ENCODE data around the gene FOXG1.
A peak's percentile ranks its signal among the peaks of the same experiment; 100 is the strongest.

Gene FOXG1

DNA sequence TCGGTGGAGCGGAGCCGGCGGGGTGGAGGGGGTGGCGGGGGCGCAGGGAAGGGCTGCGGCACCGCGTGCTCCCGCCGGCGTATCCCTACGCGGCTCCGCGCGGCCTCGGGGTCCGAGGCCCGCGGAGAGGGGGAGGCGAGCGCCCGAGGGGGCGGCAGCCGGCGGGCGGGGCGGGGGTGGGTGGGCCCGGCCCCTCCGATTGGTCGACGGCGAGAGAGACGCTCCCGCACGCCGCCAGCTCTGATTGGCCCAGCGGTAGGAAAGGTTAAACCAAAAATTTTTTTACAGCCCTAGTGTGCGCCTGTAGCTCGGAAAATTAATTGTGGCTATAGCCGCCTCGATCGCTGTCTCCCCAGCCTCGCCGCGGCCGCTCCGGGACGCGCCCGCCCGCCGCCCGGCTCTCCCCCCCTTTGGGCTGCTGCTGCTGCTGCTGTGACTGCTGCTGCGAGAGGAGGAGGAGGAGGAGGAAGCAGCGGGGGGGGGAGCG is at the start of gene FOXG1:
Gene FOXG1, plus strand, starts transcription at position 319 of the 487 bp plus-strand sequence. CDS start 493 bp downstream, outside the sequence.
- no peak for DNase-seq

DNA sequence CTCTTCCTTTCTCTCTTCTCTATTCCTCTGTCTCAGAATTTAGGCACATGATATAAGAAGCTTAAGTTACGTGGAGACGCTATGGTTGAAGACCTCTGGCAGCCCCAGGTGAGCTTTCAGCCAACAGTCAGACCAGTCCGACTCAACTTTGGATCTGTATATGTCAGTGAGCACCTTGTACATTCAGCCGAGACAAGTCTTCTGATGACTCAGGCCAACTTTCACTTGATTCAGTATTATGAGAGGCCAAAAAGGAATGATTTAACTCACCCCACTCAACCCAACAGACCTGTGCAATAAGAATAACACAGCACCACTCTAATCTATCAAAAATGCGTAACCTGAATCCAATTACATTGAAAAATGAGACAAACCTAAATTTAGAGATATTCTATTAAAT is 47.5 kb upstream of the FOXG1 start:
- DNase-seq = no peak

DNA sequence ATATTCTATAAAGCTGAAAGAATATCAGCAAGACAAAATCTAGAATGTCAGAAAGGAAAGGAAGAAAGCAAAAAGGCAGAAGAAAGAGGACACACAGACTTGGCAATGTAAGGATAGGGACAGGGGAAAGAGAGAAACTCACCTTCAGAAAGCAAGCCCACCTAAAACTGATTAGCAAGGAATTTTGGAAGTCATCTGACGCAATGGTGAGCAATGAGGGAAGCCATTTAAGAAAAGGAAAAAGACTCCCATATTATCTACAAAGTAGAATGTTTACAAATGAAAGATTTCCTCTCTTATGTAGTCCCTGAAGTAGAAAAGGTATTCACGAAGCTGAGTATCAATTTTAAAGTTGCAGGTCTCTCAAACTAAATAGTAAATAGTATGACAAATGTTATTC is 35.2 kb upstream of the FOXG1 start:
- no peak for DNase-seq

DNA sequence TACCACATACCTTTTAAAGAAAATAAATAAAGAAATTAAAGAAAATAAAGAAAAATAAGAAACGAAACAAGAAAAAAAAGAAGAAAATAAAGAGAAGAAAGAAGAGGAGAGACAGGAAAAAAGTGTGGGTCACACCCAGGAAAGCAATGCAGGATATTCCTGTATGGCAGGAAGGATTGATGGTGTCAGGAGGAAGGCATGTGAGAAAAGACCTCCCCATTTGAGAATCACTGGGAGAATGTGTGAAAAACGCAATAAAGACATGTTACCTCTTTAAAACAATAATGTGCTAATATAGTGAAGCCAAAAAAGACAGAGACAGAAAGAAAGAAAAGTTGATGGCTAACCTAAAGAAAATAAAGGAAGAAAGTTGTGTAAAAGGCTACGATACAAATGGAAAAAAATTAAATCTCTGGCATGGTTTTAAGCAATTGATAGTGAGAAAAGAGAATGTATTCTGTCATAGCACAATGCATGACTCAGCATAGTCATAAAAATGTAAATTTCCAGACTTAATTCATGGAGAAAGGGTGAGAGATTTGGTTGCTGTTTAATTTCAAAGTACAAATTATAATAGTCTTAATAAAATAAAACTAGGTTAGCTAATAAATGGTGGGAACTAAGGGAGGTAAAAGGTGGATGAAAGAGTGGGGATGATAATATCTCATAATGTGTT is 24.3 kb upstream of the FOXG1 start:
- DNase-seq = no peak

DNA sequence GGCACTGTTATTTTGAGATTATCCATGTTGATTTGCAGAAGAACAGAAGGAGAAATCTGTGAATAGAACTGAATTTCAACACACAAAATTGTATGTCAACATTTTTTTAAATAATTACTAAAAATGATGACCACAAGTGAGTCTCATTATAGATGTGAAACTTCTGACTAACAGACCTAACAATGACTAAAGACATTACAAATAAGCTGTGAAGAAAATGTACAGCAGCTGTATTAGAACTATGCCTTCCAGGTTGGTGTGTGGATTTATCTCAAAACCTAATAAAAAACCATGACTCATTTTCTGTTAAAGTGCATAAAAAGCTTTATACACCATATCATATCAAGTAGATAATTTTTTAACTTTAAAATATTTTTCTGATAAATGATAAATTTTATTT is 22.5 kb upstream of the FOXG1 start:
- no peak for DNase-seq

DNA sequence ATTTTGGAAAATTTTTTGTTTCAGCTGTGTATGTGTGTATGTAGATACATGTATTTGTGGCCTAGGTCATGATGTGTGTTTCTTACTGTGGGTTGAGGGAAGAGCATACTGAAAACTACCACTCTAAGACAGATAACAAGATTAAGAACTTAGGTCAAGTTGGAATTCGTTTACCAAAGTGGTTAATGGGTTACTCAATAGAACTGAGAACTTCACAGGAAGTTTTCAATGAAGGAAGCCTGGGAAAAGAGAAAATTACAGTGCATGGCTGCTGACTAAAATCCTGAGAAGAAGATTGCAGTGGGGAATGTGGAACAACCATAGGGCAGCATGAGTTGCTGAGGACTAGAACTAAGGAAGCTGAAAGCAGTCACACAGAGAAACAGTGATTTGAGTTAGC is 21.4 kb upstream of the FOXG1 start:
- DNase-seq = no peak

DNA sequence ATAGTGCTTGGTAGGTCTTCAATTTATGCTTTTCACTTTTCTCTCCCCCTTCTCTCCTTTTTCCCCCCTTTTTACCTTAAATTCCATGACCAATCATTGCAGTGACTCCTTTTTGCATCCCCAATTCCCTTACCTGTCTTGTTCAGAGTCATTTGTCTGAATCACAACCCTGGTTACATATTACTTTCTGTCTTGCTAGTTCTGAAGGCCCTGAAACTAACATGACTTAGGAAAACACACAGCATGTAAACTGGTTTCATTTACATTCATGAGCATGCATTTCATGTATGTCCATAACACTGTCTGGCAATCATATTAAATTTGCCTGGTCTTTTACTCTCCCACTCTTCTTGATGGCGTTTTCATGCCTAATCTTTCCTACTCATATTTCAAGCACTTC is 20.3 kb upstream of the FOXG1 start:
- no peak for DNase-seq

DNA sequence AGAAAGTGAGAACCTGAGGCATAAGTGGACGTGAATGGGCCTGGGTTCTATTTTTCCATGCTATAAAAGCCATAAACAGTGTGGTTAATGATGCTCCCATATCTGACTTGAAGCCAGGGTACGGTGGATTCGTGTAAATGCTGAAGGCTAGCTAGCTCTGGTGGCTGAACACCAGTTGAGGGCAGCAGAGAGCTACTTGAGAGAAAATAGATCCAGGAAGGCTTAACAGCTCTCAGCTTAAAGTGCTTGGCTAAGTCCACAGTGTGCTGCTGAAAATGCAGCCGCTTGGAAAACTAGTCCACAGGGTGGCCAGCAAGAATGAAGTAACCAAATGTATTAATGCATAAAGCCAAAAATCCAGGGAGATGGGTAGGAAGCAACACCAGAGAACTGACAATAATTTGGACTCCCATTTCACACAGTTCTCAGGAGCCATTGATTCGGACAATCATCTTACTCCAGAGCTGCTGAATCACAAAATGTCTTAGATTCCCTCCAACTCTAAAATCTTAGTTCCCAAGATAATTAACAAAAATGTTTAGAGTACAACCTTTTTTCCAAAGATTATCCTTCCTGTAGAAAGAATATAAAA is 15.0 kb upstream of the FOXG1 start:
- DNase-seq = peak in 1 of 2 donors; percentile 11

DNA sequence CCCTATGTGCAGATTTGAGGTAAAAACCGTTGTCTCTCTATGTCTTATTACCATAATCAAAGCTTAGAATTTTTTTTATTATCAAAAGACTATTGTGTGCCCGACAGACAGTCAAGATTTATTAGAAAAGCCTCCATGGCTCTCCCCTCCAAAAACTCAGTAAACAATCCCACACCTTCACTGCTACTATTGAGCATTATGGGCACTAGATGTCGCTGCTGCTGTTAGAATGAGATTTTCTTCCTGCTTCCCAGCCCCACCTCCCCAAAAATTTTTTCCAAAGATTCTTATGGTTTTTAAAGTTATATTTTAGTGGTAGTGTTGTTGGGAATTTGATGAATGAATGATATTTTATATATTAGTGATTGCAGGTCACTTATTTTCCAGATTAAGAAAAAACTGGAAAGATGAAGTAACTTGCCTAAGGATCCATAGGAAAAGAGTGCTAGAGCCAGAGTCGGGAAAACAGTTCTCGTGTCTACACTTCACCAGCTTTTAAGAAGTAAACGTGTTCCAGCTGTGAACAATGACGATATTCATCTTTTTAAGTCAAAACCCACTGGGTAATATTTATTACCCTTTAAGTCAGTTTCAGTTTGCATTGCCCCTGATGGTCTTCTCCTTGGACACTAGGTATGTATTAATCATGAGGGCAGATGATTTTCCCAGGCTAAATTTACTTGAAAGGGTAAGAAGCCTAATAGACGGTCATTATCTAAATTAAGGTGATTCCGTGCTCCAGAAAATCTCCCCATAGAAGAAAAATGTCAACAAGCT is 12.2 kb upstream of the FOXG1 start:
- DNase-seq = no peak

DNA sequence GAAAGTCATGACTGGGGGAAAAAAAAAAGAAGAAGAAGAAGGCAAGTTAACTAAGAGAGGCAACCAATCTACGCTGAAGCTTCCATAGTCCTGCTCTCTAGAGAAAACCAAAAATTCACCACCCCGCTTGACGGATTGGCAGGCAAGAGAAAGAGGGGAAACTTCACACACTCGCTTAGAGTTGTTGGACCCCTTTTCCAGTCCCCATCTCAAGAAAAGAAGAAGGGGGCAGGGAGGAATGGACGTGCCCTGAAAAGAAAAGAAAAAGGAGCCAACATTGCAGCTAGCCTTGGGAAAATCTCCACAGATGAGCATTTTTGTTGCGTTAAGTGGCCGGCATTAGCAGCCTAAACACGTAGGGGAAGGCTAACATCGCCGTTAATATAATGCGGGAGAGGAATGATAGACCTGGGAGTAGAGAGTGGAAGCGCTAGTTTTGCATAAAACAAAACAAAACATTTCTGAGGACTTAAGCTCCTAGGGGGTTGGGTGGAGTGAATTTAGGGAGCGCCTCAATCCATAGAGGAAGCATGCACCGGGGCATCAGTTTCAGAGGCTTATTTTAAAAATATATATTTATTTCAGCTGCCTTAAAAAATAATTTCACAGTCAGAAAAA is 11.3 kb upstream of the FOXG1 start:
- DNase-seq = no peak

DNA sequence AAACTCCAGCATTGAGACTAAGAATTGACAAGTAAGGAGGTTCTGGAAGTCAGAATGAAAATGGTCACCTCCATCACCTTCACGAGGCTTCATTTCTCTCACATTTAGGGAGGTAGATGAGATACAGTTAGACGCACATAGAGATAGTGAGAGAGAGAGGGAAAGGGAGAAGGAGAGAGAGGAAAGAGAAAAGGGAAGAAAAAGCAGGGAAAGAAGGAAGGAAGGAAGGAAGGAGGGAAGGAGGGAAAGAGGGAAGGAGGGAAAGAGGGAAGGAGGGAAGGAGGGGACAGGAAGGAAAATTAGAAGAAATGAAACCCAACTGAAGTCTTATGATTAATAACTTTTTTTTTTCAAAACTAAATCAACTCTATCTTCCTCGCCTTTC is 10.7 kb upstream of the FOXG1 start:
- DNase-seq = no peak

DNA sequence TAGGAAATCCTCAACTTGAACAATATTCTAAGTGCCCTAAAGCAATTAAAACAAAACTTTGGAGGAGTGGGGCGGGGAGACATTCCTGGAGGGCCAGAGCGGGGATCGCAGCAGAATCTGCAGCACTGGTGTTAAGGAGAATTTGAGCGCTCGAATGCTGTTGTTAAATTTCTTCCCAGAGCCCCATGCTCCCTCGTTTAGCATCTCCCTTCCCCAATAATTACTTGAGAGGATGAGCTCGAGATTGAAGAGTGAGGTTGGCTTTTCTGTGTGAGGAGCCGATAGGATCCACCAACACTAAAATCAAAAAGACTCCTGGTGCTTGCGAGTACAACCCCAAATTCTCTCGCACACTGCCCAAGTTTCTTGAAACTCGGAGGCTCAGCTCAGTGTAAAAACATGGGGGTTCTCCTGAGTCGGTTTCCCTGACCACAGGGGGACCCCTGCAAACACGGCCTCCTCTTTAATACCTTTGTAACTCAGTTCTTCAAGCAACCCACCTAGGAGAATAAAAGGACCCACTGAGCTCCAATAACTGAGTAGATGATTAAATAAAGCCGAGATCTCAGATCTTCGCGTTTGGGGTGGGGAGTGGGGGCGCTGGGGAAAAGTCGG is 10.2 kb upstream of the FOXG1 start:
- no peak for DNase-seq

DNA sequence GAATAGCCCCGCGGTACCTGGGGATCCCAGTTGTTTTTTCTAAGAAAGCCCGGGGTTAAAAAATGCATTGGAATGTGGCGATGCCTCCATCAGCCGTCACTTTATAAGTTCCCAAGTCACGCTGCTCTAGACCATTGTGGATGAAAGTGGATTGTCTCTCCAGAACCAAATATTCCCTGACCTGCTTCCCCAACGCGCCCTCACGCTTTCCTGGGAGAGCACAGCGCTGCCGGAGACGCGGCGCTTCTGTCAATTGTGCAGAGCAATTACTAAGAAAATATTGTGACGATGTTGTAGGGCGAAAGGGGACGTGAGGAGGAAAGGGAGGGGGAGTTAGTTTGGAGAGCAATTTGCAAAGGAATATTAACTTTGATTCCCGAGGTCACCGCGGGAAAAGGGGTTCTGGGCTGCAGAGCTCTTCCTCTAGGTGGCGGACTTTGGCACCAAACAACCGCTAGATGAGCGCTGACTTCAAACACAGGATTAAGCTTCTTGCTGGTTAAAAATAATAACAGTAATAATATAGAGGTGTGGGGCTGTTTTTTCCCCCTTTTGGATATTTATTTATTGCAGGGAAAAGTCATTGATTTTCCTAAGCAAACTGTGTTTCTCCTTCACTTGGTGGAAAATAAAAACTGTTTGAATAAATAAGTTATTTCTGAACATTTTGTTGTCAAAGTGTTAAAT is 9.6 kb upstream of the FOXG1 start:
- DNase-seq = no peak

DNA sequence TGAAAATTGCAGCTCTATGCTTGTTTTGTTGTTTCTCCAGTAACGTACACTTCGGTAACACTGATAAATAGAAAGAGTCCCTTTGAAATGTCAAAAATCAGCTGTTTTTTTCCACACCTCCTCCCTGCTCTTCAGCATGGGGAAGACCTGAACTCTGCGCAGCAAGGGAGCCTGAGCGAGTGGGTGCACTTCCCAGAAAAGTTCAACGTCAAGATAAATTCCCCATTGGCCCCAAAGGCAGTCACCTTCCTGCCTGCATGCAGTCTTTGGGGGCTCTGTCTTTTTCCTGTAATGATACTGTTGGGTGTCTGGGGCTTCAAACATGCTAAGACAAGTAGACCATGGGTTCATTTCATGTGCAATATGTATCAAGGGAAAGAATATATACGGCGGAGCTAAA is 8.8 kb upstream of the FOXG1 start:
- no peak for DNase-seq

DNA sequence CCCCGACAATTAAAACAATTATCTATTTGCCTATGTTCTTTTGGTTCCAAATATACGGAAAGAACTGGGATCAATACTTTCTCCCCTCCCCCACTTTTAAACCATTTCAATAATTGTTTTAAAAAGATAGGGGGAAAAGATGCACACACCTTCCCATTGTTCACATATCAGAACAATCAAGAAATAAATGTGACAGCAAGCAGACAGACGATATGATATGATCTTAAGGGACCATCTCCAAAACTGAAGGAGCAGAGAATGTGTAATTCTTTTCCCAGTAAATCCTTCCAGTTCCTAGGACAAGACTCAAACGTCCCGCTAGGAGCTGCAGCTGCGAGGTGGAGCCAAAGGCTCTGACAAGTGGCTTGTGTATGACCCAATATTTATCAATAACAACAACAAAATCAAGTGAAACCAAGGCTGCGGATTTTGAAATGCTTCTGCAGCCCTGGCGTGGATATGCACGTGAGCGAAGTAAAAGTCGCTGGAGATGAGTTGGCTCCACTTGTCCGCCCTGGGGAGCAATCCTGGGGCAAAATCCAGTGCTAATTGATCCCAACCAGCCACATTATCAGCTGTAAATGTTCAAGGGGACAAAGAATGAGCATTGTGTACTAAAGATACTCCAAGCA is 8.2 kb upstream of the FOXG1 start:
- no peak for DNase-seq

DNA sequence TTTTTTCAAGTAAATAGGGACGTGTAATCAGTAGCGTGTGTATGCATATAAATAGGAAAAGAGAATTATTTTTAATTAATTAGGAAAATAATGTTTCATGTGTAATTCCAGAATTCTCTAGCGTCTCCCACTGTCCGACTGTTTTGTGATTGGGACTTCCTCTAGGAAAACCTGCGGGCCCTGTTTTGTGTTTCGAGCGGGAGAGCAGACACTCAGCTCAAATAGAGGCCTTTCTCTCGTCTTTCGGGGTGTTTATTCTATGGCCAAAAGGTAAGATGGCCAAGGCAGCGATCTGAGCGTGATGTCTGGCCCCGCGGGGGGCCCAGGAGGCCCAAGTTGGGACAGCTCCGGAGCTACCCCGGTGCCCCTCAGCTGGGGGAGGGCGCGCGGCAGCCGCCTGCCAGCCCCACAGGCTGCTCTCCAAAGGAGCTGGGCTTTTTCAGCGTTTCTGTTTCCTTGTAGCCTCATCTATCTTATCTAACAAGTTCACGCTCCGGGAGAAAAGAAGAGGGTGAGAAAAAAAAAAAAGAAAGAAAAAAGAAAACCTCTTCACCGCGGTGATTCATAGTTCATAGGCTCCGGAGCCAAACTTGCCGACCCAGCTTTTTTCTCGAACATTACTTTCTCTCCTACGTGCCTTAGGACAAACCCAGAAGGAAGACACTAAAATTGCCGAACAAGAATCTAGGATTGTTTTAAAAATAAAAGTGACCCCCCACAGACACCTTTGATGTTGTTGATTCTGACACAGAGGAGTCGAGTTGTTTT is 7.5 kb upstream of the FOXG1 start:
- DNase-seq = no peak

DNA sequence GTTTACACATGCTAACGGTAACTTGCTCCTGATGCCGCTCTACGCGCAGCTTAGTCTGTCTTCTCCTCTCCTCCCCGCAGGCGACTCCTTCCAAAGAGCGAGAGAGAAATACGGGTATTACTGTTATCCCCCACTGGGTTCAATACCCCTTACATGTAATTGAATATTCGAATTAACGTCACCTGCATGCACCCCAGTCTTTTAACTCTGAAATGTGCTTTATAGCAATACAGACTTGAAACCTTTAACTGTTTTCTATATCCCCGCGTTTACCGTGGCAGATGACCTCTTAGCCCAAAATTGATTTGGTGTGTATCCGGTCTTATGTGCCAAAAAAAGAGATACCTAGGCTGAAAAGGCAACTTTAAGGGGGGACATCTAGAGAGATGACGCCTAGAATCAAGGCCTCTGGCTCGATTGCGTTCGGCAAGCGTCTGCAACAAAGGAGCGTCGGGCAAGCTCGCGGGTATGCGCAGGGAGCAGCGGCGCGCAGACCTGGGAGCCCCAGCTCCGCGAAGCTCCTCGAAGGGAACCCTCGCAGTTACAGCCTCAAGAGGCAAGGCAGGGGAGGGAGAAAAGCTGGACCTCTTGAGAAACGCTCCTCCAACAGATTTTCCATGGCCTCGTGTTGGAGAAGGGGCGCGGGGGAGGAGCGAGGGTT is 6.8 kb upstream of the FOXG1 start:
- no peak for DNase-seq

DNA sequence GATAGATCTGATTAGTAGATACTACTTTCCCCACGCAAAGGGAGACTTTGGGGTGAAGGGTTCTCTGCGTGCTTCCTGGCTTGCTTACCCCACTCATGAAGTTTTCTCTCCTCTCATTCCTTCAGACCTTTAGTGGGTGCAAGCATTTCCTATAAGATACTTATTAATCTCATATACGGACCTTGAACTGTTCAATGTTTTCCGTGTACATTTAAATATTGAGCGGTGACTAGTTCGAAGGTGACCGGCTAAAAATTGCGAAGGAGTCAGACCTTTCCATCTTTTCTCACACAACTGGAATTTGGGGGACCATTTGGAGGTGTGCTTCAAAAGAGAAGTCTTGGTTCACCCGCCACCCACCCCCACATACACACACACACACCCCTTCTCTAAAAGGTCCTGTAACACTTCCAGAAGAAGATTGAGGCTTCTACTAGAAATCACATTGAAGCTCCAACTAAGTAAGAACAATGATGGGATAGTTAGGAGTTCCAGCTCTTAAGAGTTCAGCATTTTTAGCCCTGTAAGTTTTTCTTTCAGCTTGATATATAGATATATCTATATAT is 6.1 kb upstream of the FOXG1 start:
- DNase-seq = no peak

DNA sequence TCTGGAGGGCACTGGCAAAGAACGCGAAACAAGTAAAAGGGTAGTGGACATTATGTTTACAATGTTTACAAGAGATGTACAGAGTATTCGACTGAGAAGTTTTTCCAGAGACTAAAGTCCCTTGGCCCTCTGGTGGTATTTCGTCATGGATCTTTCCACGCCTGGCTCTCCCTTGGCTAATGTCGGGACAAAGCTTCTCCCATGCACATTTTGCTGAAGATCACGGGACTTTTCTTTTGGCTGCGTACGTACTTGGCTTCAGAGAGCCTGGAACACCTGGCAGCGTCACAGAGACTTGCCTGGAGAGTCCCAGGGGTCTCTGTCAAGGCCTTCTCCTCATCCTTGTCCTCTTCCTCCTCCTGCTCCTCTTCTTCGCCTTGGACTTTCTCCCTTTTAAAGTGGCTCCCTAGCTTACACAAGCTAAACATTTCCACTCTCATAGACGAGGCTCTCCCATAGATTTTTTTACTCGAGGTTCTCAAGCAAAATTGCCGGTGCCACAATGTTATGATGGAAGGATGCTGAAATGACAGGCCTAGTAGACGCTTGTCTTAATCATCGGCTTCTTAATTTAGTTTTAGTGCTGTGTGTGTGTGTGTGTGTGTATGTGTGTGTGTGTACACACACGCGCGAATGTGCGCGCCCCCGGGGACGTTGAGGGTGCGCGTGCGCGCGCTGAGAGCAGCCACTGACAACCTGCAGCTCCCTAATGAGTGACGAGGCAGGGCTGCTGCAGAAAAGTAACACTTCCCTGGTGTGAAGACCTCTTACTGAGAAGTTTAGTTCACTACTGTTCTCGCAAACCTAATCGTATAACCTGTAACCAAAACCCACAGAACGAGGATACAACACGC is 4.9 kb upstream of the FOXG1 start:
- DNase-seq = no peak
